H1 (cell line): ENCODE results near the gene ALKBH3. TPM values are rescaled to one million over a fixed set of nuclear protein-coding genes. Genes with fewer than 3 reads are reported as not detected.

Experiments used
- CTCF ChIA-PET: fragments of 300-600 bp; sonication (Branson Sonifier 250); formaldehyde crosslinking; loops from one replicate; lab custom pipeline; 2021; ENCODE audit not compliant: partially characterized antibody; lab: Charles Lee
- POLR2A ChIA-PET: fragments of 300-600 bp; sonication (Branson Sonifier 250); formaldehyde crosslinking; loops from one replicate; lab custom pipeline; 2021; ENCODE audit warnings: inconsistent platforms; ENCODE audit not compliant: partially characterized antibody; lab: Charles Lee
- DNase-seq, 2 experiments: peaks; one replicate each; pipeline versions ENCODE4 v3.0.0 to v3.0.0-alpha.2; 2010 to 2022; ENCODE audit warnings: low spot score in 2 of 2, low read depth in 1 of 2, mixed read lengths in 1 of 2
- FAIRE-seq: peaks from 2 replicates; lab custom pipeline; 2011; peaks lifted over from hg19 to GRCh38; lab: Jason Lieb, UNC
- H2AFZ ChIP-seq: 2 replicates; pipeline ENCODE4 v1.8.1; 2012; ENCODE audit warnings: low read length, inconsistent platforms
- H2AK5ac ChIP-seq: 2 replicates; pipeline ENCODE4 v1.6.1; 2013; ENCODE audit warnings: low read depth, low read length
- H2BK120ac ChIP-seq: replicated peaks from 2 replicates; pipeline ENCODE3; 2013; ENCODE audit warnings: low read depth, low read length, inconsistent platforms
- H2BK12ac ChIP-seq: 2 replicates; pipeline ENCODE4 v1.6.1; 2013; ENCODE audit warnings: low read depth, low read length
- H2BK15ac ChIP-seq: 2 replicates; pipeline ENCODE4 v1.6.1; 2013; ENCODE audit warnings: low read length
- H2BK20ac ChIP-seq: 2 replicates; pipeline ENCODE4 v1.6.1; 2013; ENCODE audit warnings: low read length
- H2BK5ac ChIP-seq: 2 replicates; pipeline ENCODE4 v1.6.1; 2013; ENCODE audit warnings: low read depth, low read length
- H3K14ac ChIP-seq: 2 replicates; pipeline ENCODE4 v1.6.1; 2013; ENCODE audit warnings: inconsistent platforms; ENCODE audit not compliant: insufficient read length
- H3K18ac ChIP-seq: 2 replicates; pipeline ENCODE4 v1.6.1; 2013; ENCODE audit warnings: low read length; ENCODE audit errors: extremely low read depth
- H3K23ac ChIP-seq: 2 replicates; pipeline ENCODE4 v1.6.1; 2013; ENCODE audit warnings: inconsistent platforms; ENCODE audit not compliant: insufficient read length
- H3K23me2 ChIP-seq: 2 replicates; pipeline ENCODE4 v1.6.1; 2013; ENCODE audit warnings: low read depth, low read length
- H3K27ac ChIP-seq: 2 replicates; pipeline ENCODE4 v1.6.1; 2011; ENCODE audit warnings: low read depth, low read length, inconsistent platforms
- H3K27me3 ChIP-seq, 4 experiments: replicated peaks in 1 of 4; 1 replicate in 1 of 4; 2 replicates in 3 of 4; pipeline versions ENCODE4 v1.6.1 to v1.8.1; 2011 to 2013; ENCODE audit warnings: low read length in 3 of 4, mild to moderate bottlenecking in 3 of 4, inconsistent platforms in 2 of 4, mixed read lengths in 2 of 4, moderate library complexity in 1 of 4; ENCODE audit not compliant: control insufficient read depth in 3 of 4, insufficient read depth in 3 of 4; ENCODE audit errors: extremely low read depth in 1 of 4
- H3K36me3 ChIP-seq, 4 experiments: 2 replicates each; pipeline versions ENCODE4 v1.6.1 to v1.8.1; 2011 to 2013; ENCODE audit warnings: mild to moderate bottlenecking in 4 of 4, low read length in 3 of 4, moderate library complexity in 2 of 4, control low read depth in 1 of 4, inconsistent platforms in 1 of 4; ENCODE audit not compliant: insufficient read depth in 4 of 4, control insufficient read depth in 2 of 4
- H3K4ac ChIP-seq: replicated peaks from 2 replicates; pipeline ENCODE3; 2013; ENCODE audit warnings: low read length, low read depth, mixed read lengths, inconsistent platforms; ENCODE audit not compliant: insufficient read length
- H3K4me1 ChIP-seq, 4 experiments: replicated peaks in 1 of 4; 1 replicate in 1 of 4; 2 replicates in 3 of 4; pipeline versions ENCODE4 v1.6.1 to v1.8.1; 2011 to 2013; ENCODE audit warnings: low read length in 3 of 4, inconsistent platforms in 2 of 4, mixed read lengths in 1 of 4; ENCODE audit not compliant: insufficient read depth in 4 of 4, control insufficient read depth in 3 of 4
- H3K4me2 ChIP-seq, 2 experiments: 2 replicates each; pipeline versions ENCODE4 v1.6.1 to v1.8.1; 2011 to 2013; ENCODE audit warnings: low read depth in 2 of 2, low read length in 2 of 2, control low read depth in 1 of 2, inconsistent platforms in 1 of 2, mild to moderate bottlenecking in 1 of 2; ENCODE audit not compliant: insufficient read depth in 1 of 2
- H3K4me3 ChIP-seq, 4 experiments: fragments of 200-600, 300-600 bp in 1 of 4; sonication (generic), shearing (Covaris generic), sonication (Bioruptor Twin) in 1 of 4; 2 replicates each; pipeline versions ENCODE4 v1.5.1 to v1.8.1; 2011 to 2016; ENCODE audit warnings: low read length in 4 of 4, low read depth in 3 of 4, control low read depth in 2 of 4, inconsistent platforms in 2 of 4, mild to moderate bottlenecking in 2 of 4, mixed read lengths in 1 of 4, moderate library complexity in 1 of 4; ENCODE audit not compliant: insufficient read depth in 2 of 4; ENCODE audit errors: extremely low read depth in 1 of 4
- H3K56ac ChIP-seq: replicated peaks from 2 replicates; pipeline ENCODE3; 2013; ENCODE audit warnings: low read depth, mild to moderate bottlenecking, mixed read lengths, low read length, inconsistent platforms; ENCODE audit not compliant: insufficient read length
- H3K79me1 ChIP-seq: 2 replicates; pipeline ENCODE4 v1.6.1; 2013; ENCODE audit warnings: low read depth, low read length, control low read depth
- H3K79me2 ChIP-seq, 2 experiments: 2 replicates each; pipeline versions ENCODE4 v1.6.1 to v1.8.1; 2012 to 2013; ENCODE audit warnings: low read length in 2 of 2, mild to moderate bottlenecking in 2 of 2, inconsistent platforms in 1 of 2; ENCODE audit not compliant: insufficient read depth in 2 of 2, control insufficient read depth in 1 of 2
- H3K9ac ChIP-seq, 4 experiments: replicated peaks in 1 of 4; 1 replicate in 1 of 4; 2 replicates in 3 of 4; pipeline versions ENCODE4 v1.6.1 to v1.8.1; 2011 to 2013; ENCODE audit warnings: low read depth in 3 of 4, low read length in 3 of 4, control low read depth in 2 of 4, mild to moderate bottlenecking in 2 of 4, moderate library complexity in 2 of 4, inconsistent platforms in 1 of 4; ENCODE audit errors: extremely low read depth in 1 of 4
- H3K9me3 ChIP-seq, 2 experiments: 2 replicates each; pipeline versions ENCODE4 v1.6.1 to v1.8.1; 2012 to 2013; ENCODE audit warnings: mild to moderate bottlenecking in 2 of 2, moderate library complexity in 2 of 2, control low read depth in 1 of 2, inconsistent platforms in 1 of 2, low read depth in 1 of 2, low read length in 1 of 2, mixed read lengths in 1 of 2; ENCODE audit not compliant: insufficient read depth in 2 of 2
- H4K20me1 ChIP-seq, 2 experiments: replicated peaks in 1 of 2; 2 replicates each; pipeline versions ENCODE3 to v1.8.1; 2011 to 2013; ENCODE audit warnings: inconsistent platforms in 2 of 2, low read length in 2 of 2, mild to moderate bottlenecking in 1 of 2; ENCODE audit not compliant: insufficient read depth in 2 of 2, control insufficient read depth in 1 of 2
- H4K5ac ChIP-seq: 2 replicates; pipeline ENCODE4 v1.6.1; 2013; ENCODE audit warnings: low read length, low read depth, mixed read lengths, inconsistent platforms; ENCODE audit not compliant: insufficient read length
- H4K8ac ChIP-seq: 2 replicates; pipeline ENCODE4 v1.8.0; 2013; ENCODE audit warnings: mild to moderate bottlenecking, moderate library complexity, low read length, inconsistent platforms; ENCODE audit not compliant: insufficient read depth; ENCODE audit errors: extremely low read depth
- H4K91ac ChIP-seq: replicated peaks from 2 replicates; pipeline ENCODE3; 2013; ENCODE audit warnings: low read length, mixed read lengths, inconsistent platforms; ENCODE audit not compliant: insufficient read length
- ASH2L ChIP-seq: fragments of 200-600, 300-600 bp; sonication (generic); IDR thresholded peaks from one replicate; pipeline ENCODE4 v1.7.1; 2017; ENCODE audit warnings: low read length
- BACH1 ChIP-seq: IDR thresholded peaks from 2 replicates; pipeline ENCODE4 v1.6.1; 2012; ENCODE audit warnings: low read length, improper control_type of control experiment
- FOSL1 ChIP-seq: IDR thresholded peaks from 2 replicates; pipeline ENCODE4 v1.6.1; 2011; ENCODE audit warnings: mild to moderate bottlenecking, low read depth, low read length, moderate library complexity; ENCODE audit not compliant: insufficient read depth
- JUN ChIP-seq: IDR thresholded peaks from 2 replicates; pipeline ENCODE4 v1.6.1; 2011; ENCODE audit warnings: low read depth, mild to moderate bottlenecking, improper control_type of control experiment, low read length
- MAFK ChIP-seq: IDR thresholded peaks from 2 replicates; pipeline ENCODE4 v1.6.1; 2012; ENCODE audit warnings: low read depth, mild to moderate bottlenecking, improper control_type of control experiment, low read length
- NANOG ChIP-seq: IDR thresholded peaks from 2 replicates; pipeline ENCODE4 v1.6.1; 2011; ENCODE audit warnings: low read length, low read depth, mild to moderate bottlenecking, inconsistent platforms; ENCODE audit not compliant: insufficient read depth, poor library complexity, severe bottlenecking
- RBBP5 ChIP-seq: IDR thresholded peaks from 2 replicates; pipeline ENCODE4 v1.7.1; 2012; ENCODE audit warnings: low read depth, mild to moderate bottlenecking, inconsistent platforms, low read length, moderate library complexity, borderline replicate concordance
- RFX5 ChIP-seq: IDR thresholded peaks from 2 replicates; pipeline ENCODE4 v1.6.1; 2011; ENCODE audit warnings: low read depth, low read length, improper control_type of control experiment, borderline replicate concordance
- RXRA ChIP-seq: IDR thresholded peaks from 2 replicates; pipeline ENCODE4 v1.6.1; 2011; ENCODE audit warnings: low read depth, mild to moderate bottlenecking, low read length, moderate library complexity; ENCODE audit not compliant: insufficient read depth
- SP1 ChIP-seq: IDR thresholded peaks from 2 replicates; pipeline ENCODE4 v1.6.1; 2011; ENCODE audit warnings: low read depth, low read length
- SP4 ChIP-seq: IDR thresholded peaks from 2 replicates; pipeline ENCODE4 v1.6.1; 2012; ENCODE audit warnings: low read length, inconsistent platforms
- SRF ChIP-seq: IDR thresholded peaks from 2 replicates; pipeline ENCODE4 v1.6.1; 2011; ENCODE audit warnings: mild to moderate bottlenecking, low read depth, low read length, moderate library complexity
- TAF1 ChIP-seq: IDR thresholded peaks from 2 replicates; pipeline ENCODE4 v1.6.1; 2011; ENCODE audit warnings: mild to moderate bottlenecking, low read depth, low read length
- TAF7 ChIP-seq: optimal IDR thresholded peaks from 2 replicates; pipeline ENCODE3; 2011; ENCODE audit warnings: low read depth, mild to moderate bottlenecking, inconsistent platforms, low read length, moderate library complexity, borderline replicate concordance
- WGBS, 2 experiments: shearing (Covaris generic) in 1 of 2; methylation state at CpG; one replicate each; pipeline versions ENCODE4 v1.1.6 to v1.1.7; 2013 to 2015; ENCODE audit warnings: low lambda C conversion rate in 2 of 2, mixed read lengths in 2 of 2, inconsistent platforms in 1 of 2, low coverage in 1 of 2, missing lambda C conversion rate in 1 of 2; ENCODE audit not compliant: insufficient replicate concordance in 2 of 2, insufficient coverage in 1 of 2, insufficient read length in 1 of 2; ENCODE audit errors: extremely low coverage in 1 of 2, missing lambda C conversion rate in 1 of 2; 5-methylcytosine and 5-hydroxymethylcytosine counted together
- polyA plus RNA-seq, 7 experiments: library from polyadenylated mRNA; depleted of rRNA in 3 of 7; stranded (reverse) in 5 of 7; unstranded in 2 of 7; fragments of >200 nt in 5 of 7; fragments of 200-250 nt in 2 of 7; gene quantifications; 1 replicate in 5 of 7; 2 replicates in 1 of 7; 4 replicates in 1 of 7; pipeline versions ENCODE4 v1.2.1 to v1.2.3, GENCODE V29; 2011 to 2013; ENCODE audit warnings: missing spikeins in 2 of 7, mixed read lengths in 2 of 7
- total RNA-seq: library from RNA; stranded (reverse); fragmentation: NEBNext Ultra II Directional; extraction: Animal tissue kit (Norgen Biotek cat#: 25700); gene quantifications from 2 replicates; pipeline ENCODE4 v1.2.1, GENCODE V29; 2021

The ALKBH3 gene
- total and polyA plus RNA-seq, 2 of the 8 experiments (the other 6 are each of a cell fraction or from before 2014, with no cell fraction given) = 10.5 to 11.4 TPM

- Histone ChIP-seq H3K4me3 (no peak overlapping the region), H3K9ac (no peak overlapping the region), H4K5ac (no peak overlapping the region), H4K8ac (no peak overlapping the region), H3K27me3 (no peaks in the 10 kb centered on the region), H3K36me3 (no peaks in the 10 kb centered on the region), H3K79me1 (no peaks in the 10 kb centered on the region), H3K23me2 (no peaks in the 10 kb centered on the region), H2BK20ac (peak overlapping the region; percentile 25; the same call in 1 of the 2 replicates), H2AK5ac (no peak overlapping the region), H2AFZ (peak overlapping the region; percentile 26), H3K14ac (no peak overlapping the region), H3K4me1 (peaks cover 3 to 22% (median 12%) of the 10 kb centered on the region in 4 experiments), H2BK15ac (no peak overlapping the region), H3K27ac (no peak overlapping the region), H4K20me1 (no peaks in the 10 kb centered on the region), H3K79me2 (no peaks in the 10 kb centered on the region), H2BK120ac (no peak overlapping the region), H3K18ac (no peak overlapping the region), H2BK12ac (peak overlapping the region; percentile 2; the same call in 1 of the 2 replicates), H2BK5ac (no peak overlapping the region), H3K4me2 (no peak overlapping the region), H3K9me3 (no peaks in the 10 kb centered on the region; a peak in 1 of 4 replicates), H3K56ac (no peak overlapping the region), H3K23ac (no peak overlapping the region), H3K4ac (no peak overlapping the region), H4K91ac (no peak overlapping the region)
- no peak for FAIRE-seq
- 78% methylated on average over 6 of the region's 6 CpGs; no CpG with 5 or more reads in 1 of the 2 experiments for WGBS, 2 experiments
- ChIA-PET CTCF (interaction anchor here (0.8 to 13.4 kb wide), 4 partner anchors 13 to 79 kb away, joined by 3 to 140 read pairs (median 4); partner anchors contain the start of gene C11orf96), POLR2A (interaction anchor here (1.2 kb wide), 1 partner anchor 11 kb away, joined by 3 read pairs; no protein-coding TSS in a partner anchor)
- DNase-seq = no peak
- TF ChIP-seq TAF1 = no peak
- no peak for TF ChIP-seq RXRA
- no peak for TF ChIP-seq RBBP5
- TF ChIP-seq NANOG = no peak
- TF ChIP-seq SP1 = no peak
- no peak for TF ChIP-seq JUN
- no peak for TF ChIP-seq TAF7
- TF ChIP-seq MAFK = no peak
- TF ChIP-seq BACH1 = no peak
- TF ChIP-seq SRF = no peak
- no peak for TF ChIP-seq ASH2L
- no peak for TF ChIP-seq SP4
- TF ChIP-seq FOSL1 = no peak
- no peak for TF ChIP-seq RFX5
Observed at GRCh38 chr11:43959321-43959995, 78.8 kb downstream of the ALKBH3 start.
